Keratinocyte (primary cell): ENCODE data around the gene STON1.

Source experiments
- CTCF ChIP-seq, 3 experiments: IDR thresholded peaks in 1 of 3; conservative IDR thresholded peaks in 1 of 3; optimal IDR thresholded peaks in 1 of 3; 2 replicates in 2 of 3; 3 replicates in 1 of 3; pipeline versions ENCODE3 to v1.5.1; 2011; ENCODE audit warnings: low read length in 3 of 3, mild to moderate bottlenecking in 3 of 3, moderate library complexity in 2 of 3, control low read depth in 1 of 3, inconsistent platforms in 1 of 3; ENCODE audit not compliant: insufficient read depth in 2 of 3; ENCODE audit errors: extremely low read depth in 1 of 3
- EZH2 ChIP-seq: IDR thresholded peaks from one replicate; pipeline ENCODE4 v1.6.1; 2012; ENCODE audit warnings: inconsistent platforms, mild to moderate bottlenecking, low read length, moderate library complexity

GRCh38 chr2:48584551-48584950 lies 54.6 kb downstream of the STON1 start:
- TF ChIP-seq CTCF (optimal IDR thresholded peaks at IDR 0.05 in 1 of 3, IDR thresholded peaks at IDR 0.05 in 1 of 3, conservative IDR thresholded peaks at IDR 0.05 in 1 of 3; ENCODE audit: extremely low read depth in 1 of 3, insufficient read depth in 2 of 3, low read length in 3 of 3): no peak
- TF ChIP-seq EZH2: no peak
